Hepatocyte (in vitro differentiated cells): ENCODE results near the gene LRBA.

Experiments
- EZH2phosphoT487 ChIP-seq: fragments of 200-600 bp; sonication (generic); IDR thresholded peaks from one replicate; pipeline ENCODE4 v1.6.1; 2018; ENCODE audit warnings: antibody characterized with exemption, mild to moderate bottlenecking, low read depth, moderate library complexity; ENCODE audit not compliant: unreplicated experiment, severe bottlenecking
- TF ChIP-seq, protein P1 (sequence below): fragments of 200-600 bp; sonication (generic); IDR thresholded peaks from 2 replicates; pipeline ENCODE4 v1.5.1; 2016; ENCODE audit warnings: antibody characterized with exemption, mild to moderate bottlenecking; ENCODE audit not compliant: poor library complexity

GRCh38 chr4:150821641-150822040 lies 193.4 kb downstream of the LRBA start:
- TF ChIP-seq, protein P1, sequence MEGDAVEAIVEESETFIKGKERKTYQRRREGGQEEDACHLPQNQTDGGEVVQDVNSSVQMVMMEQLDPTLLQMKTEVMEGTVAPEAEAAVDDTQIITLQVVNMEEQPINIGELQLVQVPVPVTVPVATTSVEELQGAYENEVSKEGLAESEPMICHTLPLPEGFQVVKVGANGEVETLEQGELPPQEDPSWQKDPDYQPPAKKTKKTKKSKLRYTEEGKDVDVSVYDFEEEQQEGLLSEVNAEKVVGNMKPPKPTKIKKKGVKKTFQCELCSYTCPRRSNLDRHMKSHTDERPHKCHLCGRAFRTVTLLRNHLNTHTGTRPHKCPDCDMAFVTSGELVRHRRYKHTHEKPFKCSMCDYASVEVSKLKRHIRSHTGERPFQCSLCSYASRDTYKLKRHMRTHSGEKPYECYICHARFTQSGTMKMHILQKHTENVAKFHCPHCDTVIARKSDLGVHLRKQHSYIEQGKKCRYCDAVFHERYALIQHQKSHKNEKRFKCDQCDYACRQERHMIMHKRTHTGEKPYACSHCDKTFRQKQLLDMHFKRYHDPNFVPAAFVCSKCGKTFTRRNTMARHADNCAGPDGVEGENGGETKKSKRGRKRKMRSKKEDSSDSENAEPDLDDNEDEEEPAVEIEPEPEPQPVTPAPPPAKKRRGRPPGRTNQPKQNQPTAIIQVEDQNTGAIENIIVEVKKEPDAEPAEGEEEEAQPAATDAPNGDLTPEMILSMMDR = no peak
- no peak for TF ChIP-seq EZH2phosphoT487
